ENCODE data around the gene CBX5.
A peak's percentile ranks its signal among the peaks of the same experiment; 100 is the strongest.

CBX5 gene

DNA sequence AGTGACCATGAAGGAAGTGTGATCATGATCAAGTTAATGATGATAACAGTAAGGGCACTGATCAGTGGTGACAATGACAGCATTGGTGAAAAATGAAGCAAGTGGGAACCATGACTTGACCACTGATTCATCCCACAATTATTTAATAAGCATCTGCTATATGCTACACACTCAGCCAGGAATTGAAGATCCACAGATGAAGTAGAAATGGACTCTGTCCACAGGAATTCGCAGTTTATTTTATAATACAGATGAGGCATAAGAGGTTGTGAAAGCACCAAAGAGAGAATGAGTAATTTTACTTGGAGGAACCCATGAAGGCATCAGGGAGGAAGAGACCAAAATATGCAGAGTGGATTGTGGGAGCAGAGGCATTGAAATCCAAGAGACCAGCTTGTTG is 57.3 kb downstream of the CBX5 start:
- no peak for DNase-seq

DNA sequence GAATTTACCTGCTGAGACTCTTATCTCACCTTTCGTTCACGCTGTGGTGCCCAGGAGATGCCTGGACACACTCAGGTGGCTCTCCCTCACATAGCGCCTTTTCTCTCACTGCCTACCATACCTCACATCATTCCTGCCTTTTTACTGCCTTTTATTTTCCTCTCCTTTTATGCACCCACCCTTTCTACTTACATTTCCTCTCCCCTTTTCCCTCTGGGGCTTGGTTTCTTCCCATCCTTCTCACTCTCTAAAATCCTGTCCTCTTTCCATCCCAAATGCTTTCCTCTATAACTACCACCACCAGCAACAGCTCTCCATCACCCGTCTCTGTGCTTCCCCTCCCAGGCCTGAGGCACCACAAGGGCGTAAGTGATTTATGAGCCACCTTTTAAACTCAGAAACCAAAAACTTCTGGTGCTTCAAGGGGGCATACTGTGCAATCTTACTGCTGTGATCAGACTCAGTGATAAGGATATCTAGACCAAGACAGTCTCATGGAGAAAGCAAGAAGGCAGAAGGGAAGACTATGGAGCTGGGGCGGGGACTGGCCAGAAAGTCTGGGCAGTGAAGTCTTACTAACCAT is 58.4 kb downstream of the CBX5 start:
- no peak for DNase-seq

DNA sequence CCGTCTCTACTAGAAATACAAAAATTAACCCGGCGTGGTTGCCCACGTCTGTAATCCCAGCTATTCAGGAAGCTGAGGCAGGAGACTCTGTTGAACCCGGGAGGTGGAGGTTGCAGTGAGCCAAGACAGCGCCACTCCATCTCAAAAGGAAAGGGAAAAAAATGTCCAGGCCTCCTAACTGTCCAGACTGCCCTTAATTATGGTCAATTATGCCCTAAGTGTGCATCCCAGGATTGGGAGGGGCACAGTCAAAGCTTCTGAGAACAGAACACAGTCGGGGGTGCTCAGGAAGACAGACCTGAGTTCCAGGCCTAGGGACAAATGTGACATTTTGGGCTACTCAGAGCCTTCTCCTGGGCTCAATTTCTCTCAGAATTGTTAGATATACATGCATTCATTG is 59.4 kb downstream of the CBX5 start:
- DNase-seq, result no peak

DNA sequence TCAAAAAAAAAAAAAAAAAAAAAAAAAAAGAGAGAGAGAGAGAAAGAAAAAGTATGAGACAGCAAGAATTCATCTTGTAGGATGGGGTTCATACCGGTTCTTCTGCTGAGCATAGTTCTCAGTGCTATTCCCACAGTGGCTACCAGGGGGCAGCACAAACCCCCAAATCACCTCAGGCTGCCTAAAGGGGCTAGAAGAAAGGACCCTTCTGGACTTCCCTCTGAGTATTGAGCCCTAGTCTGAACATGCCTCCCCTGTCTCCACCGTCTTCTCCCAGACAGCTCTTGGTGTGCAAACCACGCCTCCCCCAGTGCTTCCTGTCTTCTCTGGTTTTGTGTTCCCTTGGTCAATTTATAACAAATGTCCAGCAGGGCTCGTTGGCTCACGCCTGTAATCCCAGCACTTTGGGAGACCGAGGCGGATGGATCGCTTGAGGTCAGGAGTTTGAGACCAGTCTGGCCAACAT is 59.8 kb downstream of the CBX5 start:
- DNase-seq, result peak in 4 of 5 donors; percentile 38 to 65 (median 52)

DNA sequence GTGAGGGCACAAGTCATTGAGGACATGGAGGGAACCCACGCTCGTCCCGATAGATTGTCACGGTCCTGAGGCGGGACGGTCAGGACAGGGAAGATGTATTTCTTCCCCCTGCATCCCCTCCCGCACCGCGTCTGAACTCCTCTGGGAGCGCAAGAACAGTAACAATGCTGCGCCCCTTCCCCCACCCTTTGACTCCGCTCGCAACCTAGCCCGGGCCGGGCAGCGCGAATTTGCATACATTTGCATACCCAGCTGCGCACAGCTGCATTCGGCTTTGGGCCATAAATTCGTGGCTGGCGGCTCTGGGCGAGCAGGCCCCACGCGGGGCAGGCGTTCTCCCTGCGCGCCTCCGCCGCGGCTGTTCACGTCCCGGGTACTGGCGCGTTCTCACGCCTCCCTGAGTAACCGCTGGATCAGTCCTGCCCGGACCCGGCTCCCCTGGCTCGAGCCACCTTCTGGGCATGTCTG is 62.1 kb downstream of the CBX5 start:
- no peak for DNase-seq

DNA sequence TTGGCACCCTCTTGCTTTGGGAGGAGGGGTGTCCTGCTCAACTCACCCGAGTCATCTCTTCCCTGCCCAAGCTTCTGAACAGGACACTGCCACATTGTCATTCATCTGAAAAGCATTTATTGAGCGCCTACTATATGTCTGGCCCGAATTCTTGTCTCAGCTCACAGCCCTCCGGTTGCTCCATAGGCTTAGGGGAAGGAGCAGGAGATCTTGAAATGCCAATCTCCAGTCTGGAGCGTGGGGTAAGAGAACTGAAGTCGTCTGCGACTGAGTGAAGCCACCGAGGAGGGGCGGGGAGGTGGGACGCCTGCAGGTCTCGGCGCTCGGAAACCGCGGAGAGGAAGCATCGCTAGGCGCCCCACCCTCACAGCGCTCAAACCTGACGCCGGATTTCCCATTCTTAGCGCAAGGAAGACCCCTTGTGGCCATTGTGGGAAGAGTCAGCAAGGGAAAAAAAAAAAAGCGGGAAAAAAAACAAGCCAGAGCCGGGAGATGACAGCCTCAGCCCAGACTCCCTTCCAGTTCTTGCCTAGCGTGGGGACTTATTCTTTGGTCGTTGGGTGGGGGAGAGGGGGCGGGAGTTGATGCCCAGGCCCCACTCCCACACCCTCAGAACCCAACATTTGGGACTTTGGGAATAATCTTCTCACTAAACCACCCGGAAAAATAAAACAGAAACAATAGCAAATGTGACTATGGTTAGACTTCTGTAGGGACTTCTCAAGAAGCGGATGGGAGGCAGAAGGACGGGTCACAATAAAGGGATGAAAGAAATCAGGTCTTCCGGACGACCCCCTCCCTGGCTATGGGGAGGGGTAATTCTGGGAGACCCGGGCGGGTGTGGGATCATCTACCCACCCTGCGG is 62.9 kb downstream of the CBX5 start:
- peak; percentile 66 to 85 (median 75) for DNase-seq

DNA sequence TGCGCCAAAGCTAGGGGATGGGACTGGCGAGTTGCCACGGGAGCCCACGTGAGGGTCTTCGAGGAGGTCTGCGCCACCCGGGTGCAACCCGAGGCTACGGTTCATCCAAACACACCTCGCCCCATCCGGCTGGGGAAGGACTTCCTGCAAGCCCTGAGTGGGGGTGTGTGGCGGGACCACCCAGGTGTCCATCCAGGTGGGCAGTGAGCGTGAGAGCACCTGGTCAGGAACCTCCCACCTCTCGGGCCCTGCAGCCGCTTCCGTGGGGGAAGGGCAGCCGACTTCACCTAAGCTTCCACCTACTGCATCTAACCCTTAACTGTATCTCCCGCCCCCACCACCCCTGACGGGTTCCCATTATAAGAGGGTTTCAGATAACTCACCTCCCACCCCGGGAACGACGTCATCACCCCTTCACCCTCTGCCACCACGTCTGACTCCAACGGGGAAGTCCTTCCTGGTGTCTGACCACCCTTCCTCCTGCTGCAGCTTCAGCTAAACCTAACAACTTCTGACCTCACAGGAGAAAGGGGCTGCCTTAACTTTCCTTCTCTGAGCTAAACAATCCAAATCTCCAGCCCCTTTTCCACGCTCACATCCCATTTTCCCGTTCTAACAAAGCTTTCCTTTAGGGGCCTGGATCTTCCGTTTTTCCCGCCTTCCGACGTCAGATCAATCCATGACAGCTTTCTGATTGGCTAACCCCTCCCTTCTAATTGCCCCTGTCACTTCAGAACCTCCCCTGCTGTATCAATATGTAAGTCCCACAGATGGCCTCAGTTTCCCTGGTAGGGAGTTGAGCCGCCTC is 63.7 kb downstream of the CBX5 start:
- DNase-seq, result peak in 2 of 5 donors; percentile 28 to 58

DNA sequence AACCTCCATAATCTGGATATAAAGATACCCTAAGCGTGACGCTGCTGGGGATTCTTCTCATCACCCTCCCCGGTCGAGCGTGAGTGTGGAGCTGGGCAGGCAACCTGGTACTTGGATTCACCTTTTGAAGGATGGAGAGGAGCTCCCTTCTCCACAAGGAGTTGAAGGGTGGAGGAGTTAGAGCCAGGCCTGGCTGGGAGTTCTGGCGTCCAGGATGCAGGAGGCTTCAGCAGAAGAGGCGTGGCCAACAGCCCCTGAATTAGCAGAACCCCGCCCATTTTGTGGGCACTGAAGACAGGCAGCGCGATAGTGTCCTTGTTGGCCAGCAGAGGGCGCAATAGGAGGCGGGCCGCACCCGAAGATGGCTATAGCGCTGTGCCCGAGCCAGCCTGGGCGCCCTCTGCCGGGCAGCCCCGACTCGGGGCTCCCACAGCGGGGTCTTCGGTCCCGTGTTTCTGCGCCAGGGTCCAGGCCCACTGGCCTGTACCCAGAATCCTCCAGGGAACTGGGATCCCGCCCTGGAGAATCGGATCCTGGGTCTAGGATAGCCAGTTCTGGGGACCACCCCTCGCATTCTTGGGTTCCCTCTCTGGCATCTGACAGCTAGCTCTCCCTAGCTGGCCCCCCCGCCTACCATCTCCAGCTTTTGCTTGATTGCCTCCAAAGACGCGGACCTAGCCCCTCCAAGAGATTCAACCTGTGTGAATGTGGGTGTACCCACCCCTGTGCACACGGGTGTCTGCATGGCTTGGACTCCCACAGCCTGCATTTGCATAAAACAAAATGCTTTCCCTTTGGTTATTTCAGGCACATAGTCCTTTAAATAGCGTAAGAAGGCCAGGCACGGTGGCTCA is 65.1 kb downstream of the CBX5 start:
- peak; percentile 78 to 91 (median 88) for DNase-seq

DNA sequence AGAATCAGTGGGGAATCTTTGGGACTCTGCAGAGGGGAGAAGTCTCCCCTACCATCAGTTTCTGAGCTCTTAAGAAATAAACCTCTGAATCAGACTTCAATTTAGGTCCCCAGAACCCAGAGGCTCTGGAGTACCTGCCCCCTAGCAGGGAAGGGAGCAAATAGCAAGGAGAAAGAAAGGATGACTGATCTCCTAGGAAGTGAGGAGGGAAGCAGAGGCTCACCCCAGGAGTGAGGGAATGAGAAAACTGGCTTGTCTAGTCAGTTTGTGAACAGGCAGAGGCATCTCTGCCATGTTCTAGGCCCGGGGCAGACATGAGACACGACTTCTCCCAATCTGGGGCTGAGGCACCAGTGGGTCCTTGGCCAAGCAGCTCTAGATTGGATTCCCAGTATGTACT is 66.8 kb downstream of the CBX5 start:
- no peak for DNase-seq

DNA sequence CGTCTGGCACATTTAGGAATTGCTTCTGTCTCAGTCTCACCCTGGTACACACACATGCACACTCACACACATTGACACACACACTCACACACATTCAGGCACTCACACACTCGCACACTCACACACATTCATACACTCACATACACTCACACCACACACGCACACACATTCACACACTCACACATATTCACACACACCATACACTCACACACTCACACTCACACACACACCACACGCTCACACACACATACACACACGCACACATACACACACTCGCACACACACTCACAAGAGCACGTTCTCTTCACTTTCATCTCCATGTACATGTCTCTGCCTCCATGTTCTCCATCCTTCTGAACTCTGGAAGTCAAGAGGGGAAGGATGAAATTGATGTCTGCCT is 68.0 kb downstream of the CBX5 start:
- DNase-seq, result no peak

DNA sequence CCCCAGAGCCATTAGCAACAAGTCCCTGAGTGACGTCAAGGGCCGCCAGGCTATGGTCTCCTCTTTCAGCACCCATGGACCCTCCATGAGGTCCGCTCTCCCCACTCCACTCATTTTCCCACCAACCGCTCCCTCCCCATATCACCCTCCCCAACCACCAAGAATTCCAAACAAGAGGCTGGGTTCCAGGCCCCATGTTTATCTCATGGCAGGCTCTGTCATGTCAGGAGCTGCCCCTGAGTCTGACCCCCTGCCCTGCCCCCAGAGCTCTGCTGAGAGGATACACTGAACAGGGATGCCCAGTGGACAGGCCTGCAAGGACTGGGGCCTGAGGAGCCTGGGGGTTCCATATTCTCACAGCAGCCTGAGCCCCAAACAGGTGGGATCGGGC is 69.5 kb downstream of the CBX5 start:
- no peak for DNase-seq

DNA sequence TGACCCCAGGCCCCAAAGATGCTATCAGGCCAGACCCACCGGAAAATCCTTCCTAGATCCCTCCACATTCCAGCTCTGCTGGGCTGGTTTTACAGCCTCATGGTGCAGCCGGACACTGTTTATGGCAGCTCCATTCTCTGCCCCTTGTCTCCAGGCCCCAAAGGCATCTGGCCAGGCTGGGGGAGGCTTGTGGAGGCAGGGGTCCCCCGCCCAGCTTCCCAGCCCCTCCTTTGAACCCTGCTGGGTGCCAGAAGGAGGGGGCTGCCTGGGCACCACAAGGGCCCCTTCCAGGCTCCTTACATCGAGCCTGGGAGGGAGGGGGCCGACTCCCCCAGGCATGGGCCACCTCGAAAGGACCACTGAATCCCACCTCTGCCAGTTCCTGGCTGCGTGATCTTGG is 71.3 kb downstream of the CBX5 start:
- no peak for DNase-seq

DNA sequence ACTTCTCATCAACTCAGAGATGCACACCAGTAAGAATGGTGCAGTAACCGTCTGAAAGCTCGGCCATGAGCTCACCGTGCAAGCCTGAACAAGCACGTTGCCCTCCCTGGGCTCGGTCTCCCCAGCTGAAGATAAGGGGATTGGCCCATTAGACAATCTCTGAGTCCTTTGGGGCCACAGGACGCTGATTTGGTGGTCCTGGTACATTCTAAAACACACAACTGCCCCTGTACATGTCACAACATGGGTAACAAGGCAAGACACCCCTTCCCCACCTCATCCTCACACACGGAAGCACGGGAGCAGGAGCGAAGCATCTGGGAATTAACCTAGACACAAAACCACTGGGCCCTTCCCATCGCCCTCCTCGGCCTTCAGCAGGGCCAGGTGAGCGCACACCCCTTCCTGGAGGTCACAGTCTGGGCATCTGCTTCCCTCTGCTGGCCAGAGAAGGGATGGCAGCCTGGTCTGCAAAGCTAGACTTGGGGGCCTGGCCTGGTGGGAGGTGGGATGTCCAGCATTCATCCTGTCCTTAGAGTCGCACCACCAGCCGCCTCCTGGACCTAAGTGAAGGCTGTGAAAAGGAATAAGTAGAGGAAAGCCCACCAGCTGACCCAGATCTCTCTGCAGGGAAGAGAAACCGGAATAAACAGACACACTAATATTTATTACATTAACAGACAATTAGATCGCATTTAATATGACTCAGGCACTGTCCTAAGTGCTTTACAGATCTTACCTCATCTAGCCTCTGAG is 72.2 kb downstream of the CBX5 start:
- peak; percentile 43 to 76 (median 59) for DNase-seq

DNA sequence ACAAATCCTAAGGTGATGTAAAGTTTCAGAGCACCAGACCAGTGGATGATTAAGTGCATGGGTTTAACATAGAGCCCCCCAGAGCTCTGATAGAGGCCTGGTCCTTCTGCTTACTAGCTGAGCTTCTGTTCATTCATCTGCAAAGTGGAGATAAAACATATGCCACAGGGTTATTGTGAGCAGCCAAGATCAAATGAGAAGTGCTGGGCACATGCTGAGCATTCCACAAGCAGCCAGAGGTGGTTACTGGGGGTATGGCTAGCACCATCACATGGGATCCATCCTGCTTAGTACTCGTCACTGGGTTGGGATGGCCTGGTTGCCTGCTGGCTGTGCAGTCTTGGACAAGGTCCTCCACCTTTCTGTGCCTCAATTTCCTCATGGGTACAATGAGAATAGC is 73.1 kb downstream of the CBX5 start:
- no peak for DNase-seq

DNA sequence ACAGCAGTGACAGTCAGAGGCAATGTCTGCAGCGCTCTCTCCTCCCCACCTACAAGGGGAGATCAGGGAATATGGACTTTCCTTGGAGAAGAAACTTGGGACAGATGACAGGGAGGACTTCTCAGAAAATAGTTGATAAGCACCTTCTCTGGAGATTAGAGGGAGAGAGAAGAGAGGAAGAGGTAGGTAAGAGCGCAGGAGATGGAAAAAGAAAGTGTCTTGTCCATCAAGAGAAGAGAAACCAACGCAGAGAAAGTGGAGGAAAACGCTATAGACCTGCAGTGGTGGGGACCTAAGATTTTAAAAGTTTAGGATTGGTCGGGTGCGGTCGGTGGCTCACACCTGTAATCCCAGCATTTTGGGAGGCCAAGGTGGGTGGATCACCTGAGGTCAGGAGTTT is 75.6 kb downstream of the CBX5 start:
- DNase-seq, result no peak

DNA sequence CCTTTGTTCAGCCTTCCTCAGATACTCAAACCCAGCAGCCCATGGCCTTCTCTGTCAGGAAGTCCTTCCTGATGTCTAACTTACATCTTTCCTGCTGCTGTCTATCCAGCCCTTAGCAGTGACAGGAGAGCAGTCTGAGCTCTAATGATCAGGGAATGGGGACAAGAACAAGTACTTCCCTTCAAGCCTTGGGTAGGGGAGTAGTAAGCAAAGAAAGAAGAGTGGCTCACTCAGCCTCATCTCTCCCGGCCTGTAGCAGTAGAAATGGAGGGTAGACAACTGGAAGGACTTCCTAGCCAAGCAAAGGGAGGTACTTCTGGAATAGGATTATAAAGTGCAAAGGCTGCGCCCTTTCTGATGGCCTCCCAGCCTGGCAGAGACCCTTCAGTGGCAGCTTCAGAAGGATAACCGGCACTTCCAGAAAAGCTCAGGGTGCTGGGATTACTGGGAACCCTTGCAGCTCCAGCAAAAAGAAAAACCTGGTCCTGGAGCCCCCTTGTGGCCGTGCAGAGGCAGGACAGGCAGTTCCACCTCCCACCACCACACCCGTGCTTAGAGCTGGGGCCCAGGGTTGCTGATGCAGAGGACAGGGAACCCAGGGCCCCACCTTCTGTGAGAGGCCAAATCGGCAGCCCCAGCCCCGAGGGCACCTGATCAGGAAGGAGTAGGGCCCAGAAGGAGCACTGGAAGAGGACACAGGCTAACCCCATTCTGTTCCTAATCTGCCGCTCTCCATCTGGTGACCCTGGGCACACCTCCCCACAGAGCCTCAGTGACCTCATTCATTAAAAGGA is 78.7 kb downstream of the CBX5 start:
- DNase-seq, result peak; percentile 34 to 64 (median 59)

DNA sequence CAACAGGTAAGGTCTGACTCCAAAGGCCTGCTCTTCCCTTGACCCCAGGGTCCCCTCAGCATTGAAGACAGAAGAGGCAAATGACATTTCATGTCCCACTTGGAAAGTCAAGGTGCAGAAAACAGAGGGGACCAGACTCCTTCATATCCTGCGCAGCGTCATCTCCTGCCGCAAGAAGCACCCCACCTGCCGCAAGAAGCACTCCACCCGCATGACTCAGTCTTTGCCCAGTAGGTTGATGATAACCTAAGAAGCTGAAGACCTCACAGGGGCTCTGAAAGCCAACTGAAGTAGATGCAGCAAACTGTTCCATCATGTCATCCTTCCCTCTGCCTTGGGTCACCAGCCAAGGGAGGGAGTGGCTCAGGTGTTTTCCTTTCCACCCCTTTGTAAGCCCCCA is 79.5 kb downstream of the CBX5 start:
- DNase-seq, result no peak

DNA sequence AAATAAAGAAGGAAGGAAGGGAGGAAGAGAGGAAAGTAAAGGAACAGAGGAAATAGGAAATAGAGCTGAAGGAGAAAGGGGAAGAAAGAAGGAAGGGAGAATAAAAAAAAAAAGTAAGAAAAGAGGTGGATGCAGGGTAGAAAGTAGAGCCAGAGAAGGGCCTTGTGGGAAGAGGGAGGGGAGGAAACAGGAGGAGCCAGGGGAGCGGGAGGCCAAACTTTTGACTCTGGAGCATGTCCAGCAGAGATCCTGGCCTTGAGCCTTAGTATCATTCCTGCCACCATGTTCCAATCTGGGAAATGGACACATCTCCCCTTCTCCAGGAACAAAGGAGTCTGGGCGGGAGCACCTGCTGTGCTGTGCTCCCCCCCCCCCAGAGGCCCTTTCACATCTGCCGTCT is 80.0 kb downstream of the CBX5 start:
- no peak for DNase-seq

DNA sequence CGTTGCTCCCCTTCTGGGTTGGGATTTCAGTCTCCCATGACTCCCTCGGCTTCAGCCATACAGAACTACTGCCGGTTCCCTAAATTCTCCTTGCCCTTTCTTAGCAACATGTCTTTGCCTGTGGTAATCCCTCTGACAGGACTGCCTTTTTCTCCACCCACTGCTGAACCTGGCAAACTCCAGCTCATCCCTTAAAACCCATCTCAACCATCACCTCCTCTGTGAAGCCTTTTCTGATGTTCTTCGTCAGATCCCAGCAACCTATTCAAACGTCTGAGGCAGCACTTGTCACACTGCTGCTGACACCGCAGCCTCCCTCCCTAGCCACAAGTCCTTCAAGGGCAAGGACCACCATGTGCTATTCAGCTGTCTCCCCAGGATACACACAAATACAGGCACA is 80.9 kb downstream of the CBX5 start:
- DNase-seq, result no peak

DNA sequence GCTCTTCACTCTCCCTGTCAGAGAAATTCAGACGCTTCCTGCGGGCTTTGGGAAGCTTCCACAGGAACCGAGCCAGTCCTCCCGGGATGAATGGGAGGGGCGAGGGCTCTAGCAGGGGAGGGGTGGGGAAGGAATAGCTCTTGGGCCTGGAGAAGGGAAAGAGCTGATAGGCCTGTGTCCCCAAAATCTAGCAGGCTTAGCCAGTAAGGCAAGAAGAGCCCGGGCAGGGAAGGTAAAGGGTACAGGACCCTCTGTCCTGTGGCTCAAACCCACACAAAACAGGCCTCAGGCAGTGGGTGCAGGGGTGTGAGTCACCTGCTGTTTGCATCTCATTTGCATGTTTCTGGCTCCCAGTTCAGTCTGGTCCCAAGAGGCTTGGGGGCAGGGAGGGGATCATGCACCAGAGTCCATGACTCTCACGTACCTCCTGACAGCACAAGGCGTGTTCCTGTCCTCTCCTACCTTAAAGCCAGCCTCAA is 82.5 kb downstream of the CBX5 start:
- no peak for DNase-seq

DNA sequence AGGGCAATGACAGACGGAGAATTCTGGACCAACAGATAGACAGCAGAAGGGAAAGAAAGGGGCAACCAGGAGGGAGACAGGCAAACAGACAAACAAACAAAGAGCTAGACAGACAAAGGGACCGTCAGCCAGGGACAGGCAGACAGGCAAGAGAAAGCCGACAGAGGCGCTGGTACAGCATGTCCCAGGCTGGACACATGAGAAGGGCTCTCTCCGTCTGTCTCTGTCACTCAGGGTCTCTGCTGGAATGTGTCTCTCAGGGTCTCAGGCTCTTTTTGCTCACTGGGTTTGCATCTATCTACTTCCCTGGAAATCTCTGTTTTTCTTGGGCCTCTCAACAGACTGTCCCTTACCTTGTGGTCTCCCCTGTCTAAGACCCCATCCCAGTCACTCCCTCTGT is 82.9 kb downstream of the CBX5 start:
- DNase-seq, result no peak

Measured in T-helper 1 cell (primary cell).